ENCODE measurements around the gene C17orf75. TPM values are rescaled to one million over a fixed set of nuclear protein-coding genes. Genes with fewer than 3 reads are reported as not detected.

Gene C17orf75
- total RNA-seq, 4 donors from 2014 or later, result 3.6 to 14.7 (median 9.1) TPM

DNA sequence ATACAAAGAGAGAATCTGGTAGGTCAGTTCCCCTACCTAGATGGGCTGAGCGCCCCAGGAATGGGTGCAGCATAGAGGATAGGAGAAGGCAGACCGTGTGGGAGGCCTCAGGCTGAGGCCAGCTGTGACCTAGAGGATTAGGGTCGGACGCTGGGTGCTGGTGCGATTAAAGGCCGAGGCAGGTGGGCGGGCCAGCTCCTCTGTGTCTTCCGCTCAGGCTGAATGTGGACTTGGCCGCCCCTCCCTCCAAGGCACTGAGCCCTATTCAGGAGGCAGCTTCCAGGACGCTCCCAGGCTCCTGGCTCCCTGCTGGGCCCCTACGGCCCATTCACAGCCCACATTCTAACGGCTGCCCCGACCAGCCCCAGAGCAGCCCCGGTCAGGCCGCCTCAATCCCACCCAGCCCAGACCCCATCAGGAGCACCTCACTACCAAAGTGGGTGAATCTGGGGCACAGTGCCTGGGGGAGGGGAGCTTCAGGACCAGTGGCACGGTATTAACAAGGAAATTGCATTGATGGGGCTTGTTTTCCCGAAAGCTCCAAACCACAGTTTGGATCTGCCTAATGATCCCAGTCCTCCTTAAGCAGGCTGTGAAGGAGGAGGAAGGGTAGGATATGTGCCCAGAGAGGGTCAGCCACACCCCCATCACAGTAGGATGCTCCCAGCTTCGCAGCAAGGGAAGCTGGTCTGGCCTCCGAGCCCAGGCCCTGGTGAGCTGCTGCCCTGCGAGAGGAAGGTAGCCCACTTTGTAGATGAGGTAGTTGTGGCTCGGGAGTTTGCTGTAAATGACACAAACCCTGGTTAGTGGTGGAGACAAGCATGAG is 61.9 kb downstream of the C17orf75 start:
- intact Hi-C loops (cut with DNase I), result no loop called here
- TF ChIP-seq CTCF (IDR thresholded peaks at IDR 0.05) (no peak), POLR2A (IDR thresholded peaks at IDR 0.05) (no peak)
- Histone ChIP-seq H3K27me3 (peaks cover 0 to 15% (median 0%) of the 10 kb centered on the region in 4 donors), H3K4me1 (peaks cover 0 to 15% (median 0%) of the 10 kb centered on the region in 3 donors), H3K4me3 (no peak overlapping the region), H3K9me3 (no peaks in the 10 kb centered on the region), H3K27ac (no peak overlapping the region), H3K36me3 (no peaks in the 10 kb centered on the region)
- DNase-seq, result no peak
- 62 to 74% methylated on average over 4 to 7 of the region's 21 CpGs for WGBS, 2 donors

- Histone ChIP-seq H3K36me3 (no peaks in the 10 kb centered on the region), H3K27me3 (peaks cover 0 to 16% (median 0%) of the 10 kb centered on the region in 4 donors), H3K4me3 (no peak overlapping the region), H3K4me1 (peaks cover 0 to 19% (median 0%) of the 10 kb centered on the region in 3 donors), H3K27ac (no peak overlapping the region), H3K9me3 (no peaks in the 10 kb centered on the region)
- no peak for TF ChIP-seq CTCF (IDR thresholded peaks at IDR 0.05)
- intact Hi-C loops (cut with DNase I), result no loop called here
- no peak for DNase-seq
- WGBS, 2 donors, result 100% methylated on average over 2 of the region's 2 CpGs; no CpG with 5 or more reads in 1 of the 2 donors
Observed at GRCh38 chr17:32278815-32279214, 63.2 kb downstream of the C17orf75 start.

Other genes starting within 250 kb of the C17orf75 start
- 10 to 100 TPM; 17.3 to 34.9 (median 21.9) TPM for gene RHOT1, start 199.7 kb downstream of the C17orf75 start, total RNA-seq
- gene RHBDL3, start 76.3 kb downstream of the C17orf75 start, total RNA-seq, result 1 to 10 TPM in 1 of 4 donors, under 1 TPM in 2, not detected in 1; 0.09 to 1.1 (median 0.76) TPM
- gene ZNF207, start 8.0 kb upstream of the C17orf75 start, total RNA-seq, result 100 to 1,000 TPM; 101 to 181 (median 137) TPM
- 100 to 1,000 TPM in 1 of 4 donors, 10 to 100 TPM in 3; 53.5 to 148 (median 70.3) TPM for gene PSMD11, start 102.3 kb upstream of the C17orf75 start, total RNA-seq
- gene CDK5R1, start 144.8 kb upstream of the C17orf75 start, total RNA-seq, result 10 to 100 TPM in 2 of 4 donors, 1 to 10 TPM in 2; 5.7 to 12.1 (median 10.7) TPM